ENCODE data around the gene VIT.

GRCh38 chr2:36675579-36676282, 20.8 kb upstream of the VIT start:
- TF ChIP-seq, protein P1, sequence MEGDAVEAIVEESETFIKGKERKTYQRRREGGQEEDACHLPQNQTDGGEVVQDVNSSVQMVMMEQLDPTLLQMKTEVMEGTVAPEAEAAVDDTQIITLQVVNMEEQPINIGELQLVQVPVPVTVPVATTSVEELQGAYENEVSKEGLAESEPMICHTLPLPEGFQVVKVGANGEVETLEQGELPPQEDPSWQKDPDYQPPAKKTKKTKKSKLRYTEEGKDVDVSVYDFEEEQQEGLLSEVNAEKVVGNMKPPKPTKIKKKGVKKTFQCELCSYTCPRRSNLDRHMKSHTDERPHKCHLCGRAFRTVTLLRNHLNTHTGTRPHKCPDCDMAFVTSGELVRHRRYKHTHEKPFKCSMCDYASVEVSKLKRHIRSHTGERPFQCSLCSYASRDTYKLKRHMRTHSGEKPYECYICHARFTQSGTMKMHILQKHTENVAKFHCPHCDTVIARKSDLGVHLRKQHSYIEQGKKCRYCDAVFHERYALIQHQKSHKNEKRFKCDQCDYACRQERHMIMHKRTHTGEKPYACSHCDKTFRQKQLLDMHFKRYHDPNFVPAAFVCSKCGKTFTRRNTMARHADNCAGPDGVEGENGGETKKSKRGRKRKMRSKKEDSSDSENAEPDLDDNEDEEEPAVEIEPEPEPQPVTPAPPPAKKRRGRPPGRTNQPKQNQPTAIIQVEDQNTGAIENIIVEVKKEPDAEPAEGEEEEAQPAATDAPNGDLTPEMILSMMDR (IDR thresholded peaks at IDR 0.05; ENCODE audit: insufficient read depth, low read length, poor library complexity, severe bottlenecking), result no peak
- no peak for TF ChIP-seq EZH2phosphoT487 (conservative IDR thresholded peaks at IDR 0.05; ENCODE audit: low read length)

All from SU-DHL-6 (cell line).